H1 (cell line): ENCODE data around the gene CEP170. TPM values are rescaled to one million over a fixed set of nuclear protein-coding genes. Genes with fewer than 3 reads are reported as not detected.

Source experiments
- CTCF ChIA-PET: fragments of 300-600 bp; sonication (Branson Sonifier 250); formaldehyde crosslinking; loops from one replicate; lab custom pipeline; 2021; ENCODE audit not compliant: partially characterized antibody; lab: Charles Lee
- POLR2A ChIA-PET: fragments of 300-600 bp; sonication (Branson Sonifier 250); formaldehyde crosslinking; loops from one replicate; lab custom pipeline; 2021; ENCODE audit warnings: inconsistent platforms; ENCODE audit not compliant: partially characterized antibody; lab: Charles Lee
- DNase-seq, 2 experiments: peaks; one replicate each; pipeline versions ENCODE4 v3.0.0 to v3.0.0-alpha.2; 2010 to 2022; ENCODE audit warnings: low spot score in 2 of 2, low read depth in 1 of 2, mixed read lengths in 1 of 2
- FAIRE-seq: peaks from 2 replicates; lab custom pipeline; 2011; peaks lifted over from hg19 to GRCh38; lab: Jason Lieb, UNC
- H2AFZ ChIP-seq: 2 replicates; pipeline ENCODE4 v1.8.1; 2012; ENCODE audit warnings: low read length, inconsistent platforms
- H2AK5ac ChIP-seq: 2 replicates; pipeline ENCODE4 v1.6.1; 2013; ENCODE audit warnings: low read depth, low read length
- H2BK120ac ChIP-seq: replicated peaks from 2 replicates; pipeline ENCODE3; 2013; ENCODE audit warnings: low read depth, low read length, inconsistent platforms
- H2BK12ac ChIP-seq: 2 replicates; pipeline ENCODE4 v1.6.1; 2013; ENCODE audit warnings: low read depth, low read length
- H2BK15ac ChIP-seq: 2 replicates; pipeline ENCODE4 v1.6.1; 2013; ENCODE audit warnings: low read length
- H2BK20ac ChIP-seq: 2 replicates; pipeline ENCODE4 v1.6.1; 2013; ENCODE audit warnings: low read length
- H2BK5ac ChIP-seq: 2 replicates; pipeline ENCODE4 v1.6.1; 2013; ENCODE audit warnings: low read depth, low read length
- H3K14ac ChIP-seq: 2 replicates; pipeline ENCODE4 v1.6.1; 2013; ENCODE audit warnings: inconsistent platforms; ENCODE audit not compliant: insufficient read length
- H3K18ac ChIP-seq: 2 replicates; pipeline ENCODE4 v1.6.1; 2013; ENCODE audit warnings: low read length; ENCODE audit errors: extremely low read depth
- H3K23ac ChIP-seq: 2 replicates; pipeline ENCODE4 v1.6.1; 2013; ENCODE audit warnings: inconsistent platforms; ENCODE audit not compliant: insufficient read length
- H3K23me2 ChIP-seq: 2 replicates; pipeline ENCODE4 v1.6.1; 2013; ENCODE audit warnings: low read depth, low read length
- H3K27ac ChIP-seq: 2 replicates; pipeline ENCODE4 v1.6.1; 2011; ENCODE audit warnings: low read depth, low read length, inconsistent platforms
- H3K27me3 ChIP-seq, 4 experiments: replicated peaks in 1 of 4; 1 replicate in 1 of 4; 2 replicates in 3 of 4; pipeline versions ENCODE4 v1.6.1 to v1.8.1; 2011 to 2013; ENCODE audit warnings: low read length in 3 of 4, mild to moderate bottlenecking in 3 of 4, inconsistent platforms in 2 of 4, mixed read lengths in 2 of 4, moderate library complexity in 1 of 4; ENCODE audit not compliant: control insufficient read depth in 3 of 4, insufficient read depth in 3 of 4; ENCODE audit errors: extremely low read depth in 1 of 4
- H3K36me3 ChIP-seq, 4 experiments: 2 replicates each; pipeline versions ENCODE4 v1.6.1 to v1.8.1; 2011 to 2013; ENCODE audit warnings: mild to moderate bottlenecking in 4 of 4, low read length in 3 of 4, moderate library complexity in 2 of 4, control low read depth in 1 of 4, inconsistent platforms in 1 of 4; ENCODE audit not compliant: insufficient read depth in 4 of 4, control insufficient read depth in 2 of 4
- H3K4ac ChIP-seq: replicated peaks from 2 replicates; pipeline ENCODE3; 2013; ENCODE audit warnings: low read length, low read depth, mixed read lengths, inconsistent platforms; ENCODE audit not compliant: insufficient read length
- H3K4me1 ChIP-seq, 4 experiments: replicated peaks in 1 of 4; 1 replicate in 1 of 4; 2 replicates in 3 of 4; pipeline versions ENCODE4 v1.6.1 to v1.8.1; 2011 to 2013; ENCODE audit warnings: low read length in 3 of 4, inconsistent platforms in 2 of 4, mixed read lengths in 1 of 4; ENCODE audit not compliant: insufficient read depth in 4 of 4, control insufficient read depth in 3 of 4
- H3K4me2 ChIP-seq, 2 experiments: 2 replicates each; pipeline versions ENCODE4 v1.6.1 to v1.8.1; 2011 to 2013; ENCODE audit warnings: low read depth in 2 of 2, low read length in 2 of 2, control low read depth in 1 of 2, inconsistent platforms in 1 of 2, mild to moderate bottlenecking in 1 of 2; ENCODE audit not compliant: insufficient read depth in 1 of 2
- H3K4me3 ChIP-seq, 4 experiments: fragments of 200-600, 300-600 bp in 1 of 4; sonication (generic), shearing (Covaris generic), sonication (Bioruptor Twin) in 1 of 4; 2 replicates each; pipeline versions ENCODE4 v1.5.1 to v1.8.1; 2011 to 2016; ENCODE audit warnings: low read length in 4 of 4, low read depth in 3 of 4, control low read depth in 2 of 4, inconsistent platforms in 2 of 4, mild to moderate bottlenecking in 2 of 4, mixed read lengths in 1 of 4, moderate library complexity in 1 of 4; ENCODE audit not compliant: insufficient read depth in 2 of 4; ENCODE audit errors: extremely low read depth in 1 of 4
- H3K56ac ChIP-seq: replicated peaks from 2 replicates; pipeline ENCODE3; 2013; ENCODE audit warnings: low read depth, mild to moderate bottlenecking, mixed read lengths, low read length, inconsistent platforms; ENCODE audit not compliant: insufficient read length
- H3K79me1 ChIP-seq: 2 replicates; pipeline ENCODE4 v1.6.1; 2013; ENCODE audit warnings: low read depth, low read length, control low read depth
- H3K79me2 ChIP-seq, 2 experiments: 2 replicates each; pipeline versions ENCODE4 v1.6.1 to v1.8.1; 2012 to 2013; ENCODE audit warnings: low read length in 2 of 2, mild to moderate bottlenecking in 2 of 2, inconsistent platforms in 1 of 2; ENCODE audit not compliant: insufficient read depth in 2 of 2, control insufficient read depth in 1 of 2
- H3K9ac ChIP-seq, 4 experiments: replicated peaks in 1 of 4; 1 replicate in 1 of 4; 2 replicates in 3 of 4; pipeline versions ENCODE4 v1.6.1 to v1.8.1; 2011 to 2013; ENCODE audit warnings: low read depth in 3 of 4, low read length in 3 of 4, control low read depth in 2 of 4, mild to moderate bottlenecking in 2 of 4, moderate library complexity in 2 of 4, inconsistent platforms in 1 of 4; ENCODE audit errors: extremely low read depth in 1 of 4
- H3K9me3 ChIP-seq, 2 experiments: 2 replicates each; pipeline versions ENCODE4 v1.6.1 to v1.8.1; 2012 to 2013; ENCODE audit warnings: mild to moderate bottlenecking in 2 of 2, moderate library complexity in 2 of 2, control low read depth in 1 of 2, inconsistent platforms in 1 of 2, low read depth in 1 of 2, low read length in 1 of 2, mixed read lengths in 1 of 2; ENCODE audit not compliant: insufficient read depth in 2 of 2
- H4K20me1 ChIP-seq, 2 experiments: replicated peaks in 1 of 2; 2 replicates each; pipeline versions ENCODE3 to v1.8.1; 2011 to 2013; ENCODE audit warnings: inconsistent platforms in 2 of 2, low read length in 2 of 2, mild to moderate bottlenecking in 1 of 2; ENCODE audit not compliant: insufficient read depth in 2 of 2, control insufficient read depth in 1 of 2
- H4K5ac ChIP-seq: 2 replicates; pipeline ENCODE4 v1.6.1; 2013; ENCODE audit warnings: low read length, low read depth, mixed read lengths, inconsistent platforms; ENCODE audit not compliant: insufficient read length
- H4K8ac ChIP-seq: 2 replicates; pipeline ENCODE4 v1.8.0; 2013; ENCODE audit warnings: mild to moderate bottlenecking, moderate library complexity, low read length, inconsistent platforms; ENCODE audit not compliant: insufficient read depth; ENCODE audit errors: extremely low read depth
- H4K91ac ChIP-seq: replicated peaks from 2 replicates; pipeline ENCODE3; 2013; ENCODE audit warnings: low read length, mixed read lengths, inconsistent platforms; ENCODE audit not compliant: insufficient read length
- CBX8 ChIP-seq: fragments of 300-800, 300-1000 bp; sonication (generic); IDR thresholded peaks from 2 replicates; pipeline ENCODE4 v1.7.1; 2016; ENCODE audit warnings: low read depth, low read length, borderline replicate concordance
- CEBPB ChIP-seq: IDR thresholded peaks from 2 replicates; pipeline ENCODE4 v1.6.1; 2012; ENCODE audit warnings: low read depth, low read length
- EGR1 ChIP-seq: IDR thresholded peaks from 2 replicates; pipeline ENCODE4 v1.6.1; 2011; ENCODE audit warnings: low read depth, low read length, borderline replicate concordance
- HDAC6 ChIP-seq: IDR thresholded peaks from one replicate; pipeline ENCODE4 v1.7.1; 2012; ENCODE audit warnings: low read depth, mild to moderate bottlenecking, inconsistent platforms, low read length, moderate library complexity
- MAX ChIP-seq: IDR thresholded peaks from 2 replicates; pipeline ENCODE4 v1.6.1; 2012; ENCODE audit warnings: inconsistent platforms
- PHF8 ChIP-seq: fragments of 200-600 bp; sonication (generic); conservative IDR thresholded peaks from 2 replicates; pipeline ENCODE4 v1.7.1; 2012; ENCODE audit warnings: low read depth, mild to moderate bottlenecking, inconsistent platforms, low read length, moderate library complexity
- RNF2 ChIP-seq: fragments of 200-900, 300-1000 bp; sonication (generic); IDR thresholded peaks from 2 replicates; pipeline ENCODE4 v1.7.1; 2016; ENCODE audit warnings: borderline replicate concordance, low read depth, mild to moderate bottlenecking, antibody characterized with exemption, low read length; ENCODE audit not compliant: poor library complexity, severe bottlenecking; ENCODE audit errors: missing control alignments
- WGBS, 2 experiments: shearing (Covaris generic) in 1 of 2; methylation state at CpG; one replicate each; pipeline versions ENCODE4 v1.1.6 to v1.1.7; 2013 to 2015; ENCODE audit warnings: low lambda C conversion rate in 2 of 2, mixed read lengths in 2 of 2, inconsistent platforms in 1 of 2, low coverage in 1 of 2, missing lambda C conversion rate in 1 of 2; ENCODE audit not compliant: insufficient replicate concordance in 2 of 2, insufficient coverage in 1 of 2, insufficient read length in 1 of 2; ENCODE audit errors: extremely low coverage in 1 of 2, missing lambda C conversion rate in 1 of 2; 5-methylcytosine and 5-hydroxymethylcytosine counted together
- polyA plus RNA-seq, 7 experiments: library from polyadenylated mRNA; depleted of rRNA in 3 of 7; stranded (reverse) in 5 of 7; unstranded in 2 of 7; fragments of >200 nt in 5 of 7; fragments of 200-250 nt in 2 of 7; gene quantifications; 1 replicate in 5 of 7; 2 replicates in 1 of 7; 4 replicates in 1 of 7; pipeline versions ENCODE4 v1.2.1 to v1.2.3, GENCODE V29; 2011 to 2013; ENCODE audit warnings: missing spikeins in 2 of 7, mixed read lengths in 2 of 7
- total RNA-seq: library from RNA; stranded (reverse); fragmentation: NEBNext Ultra II Directional; extraction: Animal tissue kit (Norgen Biotek cat#: 25700); gene quantifications from 2 replicates; pipeline ENCODE4 v1.2.1, GENCODE V29; 2021

CEP170 gene
- total and polyA plus RNA-seq, 2 of the 8 experiments (the other 6 are each of a cell fraction or from before 2014, with no cell fraction given): 33.1 to 97.2 TPM

- Histone ChIP-seq H3K27ac (no peak overlapping the region), H3K9me3 (no peaks in the 10 kb centered on the region), H3K4ac (no peak overlapping the region), H2BK20ac (no peak overlapping the region), H2AK5ac (no peak overlapping the region), H3K79me2 (no peaks in the 10 kb centered on the region), H4K20me1 (no peaks in the 10 kb centered on the region), H2BK12ac (no peak overlapping the region), H2BK5ac (no peak overlapping the region), H3K4me3 (no peak overlapping the region), H3K23me2 (no peaks in the 10 kb centered on the region), H4K91ac (no peak overlapping the region), H3K18ac (no peak overlapping the region), H3K9ac (no peak overlapping the region), H3K56ac (no peak overlapping the region), H3K27me3 (no peaks in the 10 kb centered on the region), H2BK15ac (no peak overlapping the region), H3K36me3 (peaks cover 0 to 4% (median 0%) of the 10 kb centered on the region in 4 experiments; a peak in 2 of 8 replicates), H4K5ac (no peak overlapping the region), H2AFZ (no peak overlapping the region), H3K79me1 (no peaks in the 10 kb centered on the region), H4K8ac (no peak overlapping the region), H3K4me1 (peaks cover 0 to 3% (median 0%) of the 10 kb centered on the region in 4 experiments; a peak in 1 of 7 replicates), H3K14ac (no peak overlapping the region), H3K23ac (no peak overlapping the region), H2BK120ac (no peak overlapping the region), H3K4me2 (no peak overlapping the region)
- ChIA-PET CTCF (no interaction called here), POLR2A (interaction anchor here (1.2 kb wide), 1 partner anchor 32 kb away, joined by 4 read pairs; the partner anchor contains the start of gene CEP170)
- DNase-seq (no peak), FAIRE-seq (no peak)
- 65% methylated on average over 2 of the region's 2 CpGs; no CpG with 5 or more reads in 1 of the 2 experiments for WGBS, 2 experiments
- TF ChIP-seq RNF2 (no peak), CBX8 (no peak), PHF8 (no peak), HDAC6 (no peak), CEBPB (no peak), EGR1 (no peak), MAX (no peak)
These were observed 32.0 kb upstream of the CEP170 start for GRCh38 chr1:243287123-243287460.
